GM23338 (cell line): Measurements from ENCODE around the gene DZIP1. TPM values are rescaled to one million over a fixed set of nuclear protein-coding genes. Genes with fewer than 3 reads are reported as not detected.

Experiments
- ATAC-seq: fragments of 200-7000 bp; cut with Tn5 transposase; 3 replicates; pipeline ENCODE4 v1.9.1; 2020
- DNase-seq: peaks from one replicate; pipeline ENCODE4 v3.0.0-alpha.2; 2015; ENCODE audit warnings: low spot score
- H2AFZ ChIP-seq: fragments of 200-600 bp; sonication (generic); 2 replicates; pipeline ENCODE4 v1.8.0; 2016; ENCODE audit warnings: antibody characterized with exemption, mild to moderate bottlenecking, moderate library complexity
- H3F3A ChIP-seq: fragments of 200-600 bp; sonication (generic); replicated peaks from 2 replicates; pipeline ENCODE4 v1.8.0; 2017; ENCODE audit warnings: antibody characterized with exemption, mixed run types, low read depth
- H3K27ac ChIP-seq: fragments of 200-600 bp; sonication (generic); 2 replicates; pipeline ENCODE4 v1.6.1; 2016; ENCODE audit warnings: low read depth
- H3K27me3 ChIP-seq: fragments of 200-600 bp; sonication (generic); 2 replicates; pipeline ENCODE4 v1.8.0; 2016; ENCODE audit warnings: mild to moderate bottlenecking, mixed run types, moderate library complexity; ENCODE audit not compliant: insufficient read depth
- H3K36me3 ChIP-seq: fragments of 200-600 bp; sonication (generic); 2 replicates; pipeline ENCODE4 v1.8.0; 2016; ENCODE audit warnings: mild to moderate bottlenecking; ENCODE audit not compliant: insufficient read depth
- H3K4me1 ChIP-seq: fragments of 200-600 bp; sonication (generic); 2 replicates; pipeline ENCODE4 v1.8.0; 2016; ENCODE audit warnings: mild to moderate bottlenecking, moderate library complexity; ENCODE audit not compliant: insufficient read depth
- H3K4me2 ChIP-seq: fragments of 200-600 bp; sonication (generic); 2 replicates; pipeline ENCODE4 v1.7.1; 2017; ENCODE audit warnings: mixed run types
- H3K4me3 ChIP-seq: fragments of 200-600 bp; sonication (generic); 2 replicates; pipeline ENCODE4 v1.6.1; 2016; ENCODE audit warnings: mixed run types
- H3K79me2 ChIP-seq: fragments of 200-600 bp; sonication (generic); replicated peaks from 2 replicates; pipeline ENCODE4 v1.8.0; 2017; ENCODE audit warnings: mild to moderate bottlenecking; ENCODE audit not compliant: insufficient read depth
- H3K9me2 ChIP-seq: fragments of 200-600 bp; sonication (generic); 2 replicates; pipeline ENCODE4 v1.8.0; 2017; ENCODE audit not compliant: insufficient read depth
- H4K20me1 ChIP-seq: fragments of 200-600 bp; sonication (generic); replicated peaks from 2 replicates; pipeline ENCODE4 v1.8.0; 2017; ENCODE audit warnings: mild to moderate bottlenecking; ENCODE audit not compliant: insufficient read depth
- H3K27ac Mint-ChIP-seq: 2 replicates; pipeline ENCODE4 v1.8.0; 2020; ENCODE audit warnings: inconsistent platforms, mild to moderate bottlenecking, moderate library complexity, mixed read lengths
- H3K27me3 Mint-ChIP-seq: 3 replicates; pipeline ENCODE4 v1.8.0; 2022; ENCODE audit warnings: low read depth, mild to moderate bottlenecking, moderate library complexity, mixed read lengths, inconsistent platforms; ENCODE audit not compliant: insufficient read depth, poor library complexity
- H3K36me3 Mint-ChIP-seq: 3 replicates; pipeline ENCODE4 v1.8.0; 2021; ENCODE audit warnings: low read depth, mild to moderate bottlenecking, inconsistent platforms, moderate library complexity, mixed read lengths
- H3K4me1 Mint-ChIP-seq: 3 replicates; pipeline ENCODE4 v1.8.0; 2020; ENCODE audit warnings: mild to moderate bottlenecking, inconsistent platforms, mixed read lengths
- H3K4me3 Mint-ChIP-seq: 3 replicates; pipeline ENCODE4 v1.8.0; 2021; ENCODE audit warnings: moderate library complexity, mild to moderate bottlenecking, inconsistent platforms, mixed read lengths
- H3K9me3 Mint-ChIP-seq: 3 replicates; pipeline ENCODE4 v1.8.0; 2020; ENCODE audit warnings: moderate library complexity, mild to moderate bottlenecking, inconsistent platforms, mixed read lengths
- CREB1 ChIP-seq: fragments of 250-450 bp; sonication (Bioruptor Pico); IDR thresholded peaks from 2 replicates; pipeline ENCODE4 v1.5.0; 2020; ENCODE audit warnings: low read depth, mild to moderate bottlenecking, moderate library complexity
- EZH2 ChIP-seq: fragments of 200-600 bp; sonication (generic); IDR thresholded peaks from one replicate; pipeline ENCODE4 v1.8.0; 2017; ENCODE audit warnings: antibody characterized with exemption, mild to moderate bottlenecking, low read depth; ENCODE audit not compliant: unreplicated experiment
- EZH2phosphoT487 ChIP-seq: fragments of 200-600 bp; sonication (generic); IDR thresholded peaks from one replicate; pipeline ENCODE4 v1.8.1; 2018; ENCODE audit warnings: antibody characterized with exemption; ENCODE audit not compliant: unreplicated experiment
- JUNB ChIP-seq: IDR thresholded peaks from one replicate; pipeline ENCODE4 v1.6.1; 2016; ENCODE audit warnings: antibody characterized with exemption; ENCODE audit not compliant: unreplicated experiment
- NANOG ChIP-seq: IDR thresholded peaks from 2 replicates; pipeline ENCODE4 v1.6.1; 2016; ENCODE audit warnings: antibody characterized with exemption, borderline replicate concordance
- POLR2AphosphoS5 ChIP-seq: IDR thresholded peaks from 2 replicates; pipeline ENCODE4 v1.6.1; 2016; ENCODE audit warnings: antibody characterized with exemption, low read depth
- STAT1 ChIP-seq: IDR thresholded peaks from one replicate; pipeline ENCODE4 v1.6.1; 2016; ENCODE audit warnings: antibody characterized with exemption; ENCODE audit not compliant: unreplicated experiment
- ZNF114 ChIP-seq: fragments of 250-450 bp; sonication (Bioruptor Pico); IDR thresholded peaks from 2 replicates; pipeline ENCODE4 v1.5.0; 2020; ENCODE audit warnings: mild to moderate bottlenecking, moderate library complexity
- ZNF331 ChIP-seq: fragments of 250-450 bp; sonication (Bioruptor Pico); IDR thresholded peaks from 2 replicates; pipeline ENCODE4 v1.5.0; 2020; ENCODE audit warnings: low read depth, mild to moderate bottlenecking, moderate library complexity
- polyA plus RNA-seq: library from polyadenylated mRNA; unstranded; fragments of >200 nt; fragmentation: Nextera tagmentation; extraction: Ambion mirVana; gene quantifications from 2 replicates; pipeline ENCODE4 v1.2.1, GENCODE V29; 2016
- total RNA-seq: library from RNA; depleted of rRNA; stranded (reverse); fragments of >200 nt; shearing (Covaris generic); gene quantifications from 2 replicates; pipeline ENCODE4 v1.2.3, GENCODE V29; 2014
- TF ChIP-seq, protein P1 (sequence below), 2 experiments: fragments of 200-600 bp in 1 of 2; sonication (generic) in 1 of 2; conservative IDR thresholded peaks; 2 replicates each; pipeline versions ENCODE4 v1.5.1 to v1.6.1; 2016 to 2017; ENCODE audit warnings: antibody characterized with exemption in 2 of 2, low read depth in 2 of 2, mild to moderate bottlenecking in 2 of 2, moderate library complexity in 1 of 2
- TF ChIP-seq, protein P2 (sequence below): IDR thresholded peaks from 2 replicates; pipeline ENCODE4 v1.6.1; 2016; ENCODE audit warnings: antibody characterized with exemption
- TF ChIP-seq, protein P3 (sequence below): IDR thresholded peaks from one replicate; pipeline ENCODE4 v1.6.1; 2018; ENCODE audit warnings: antibody characterized with exemption; ENCODE audit not compliant: unreplicated experiment
- TF ChIP-seq, protein P4 (sequence below): fragments of 250-450 bp; sonication (Bioruptor Pico); IDR thresholded peaks from 2 replicates; pipeline ENCODE4 v1.5.0; 2020; ENCODE audit warnings: mild to moderate bottlenecking, moderate library complexity

Gene DZIP1
- total and polyA plus RNA-seq, 2 experiments from 2014 or later = 10.6 to 24.2 TPM

GRCh38 chr13:95604556-95604915 is 40.0 kb downstream of the DZIP1 start:
- H3K27me3 Mint-ChIP-seq = peaks cover 3% of the 10 kb centered on the region
- Histone ChIP-seq H3K9me2 (no peaks in the 10 kb centered on the region), H3K27me3 (no peaks in the 10 kb centered on the region), H3K4me2 (no peak overlapping the region), H3K36me3 (no peaks in the 10 kb centered on the region; the same call in 1 of the 2 replicates), H2AFZ (no peak overlapping the region), H3F3A (no peaks in the 10 kb centered on the region), H4K20me1 (no peaks in the 10 kb centered on the region; the same call in 1 of the 2 replicates), H3K4me1 (no peaks in the 10 kb centered on the region), H3K27ac (no peak overlapping the region), H3K4me3 (no peak overlapping the region), H3K79me2 (no peaks in the 10 kb centered on the region)
- DNase-seq = no peak
- ATAC-seq = no peak
- TF ChIP-seq STAT1 = no peak
- TF ChIP-seq JUNB = no peak
- TF ChIP-seq NANOG = no peak
- TF ChIP-seq EZH2phosphoT487 = no peak
- TF ChIP-seq, protein P1, sequence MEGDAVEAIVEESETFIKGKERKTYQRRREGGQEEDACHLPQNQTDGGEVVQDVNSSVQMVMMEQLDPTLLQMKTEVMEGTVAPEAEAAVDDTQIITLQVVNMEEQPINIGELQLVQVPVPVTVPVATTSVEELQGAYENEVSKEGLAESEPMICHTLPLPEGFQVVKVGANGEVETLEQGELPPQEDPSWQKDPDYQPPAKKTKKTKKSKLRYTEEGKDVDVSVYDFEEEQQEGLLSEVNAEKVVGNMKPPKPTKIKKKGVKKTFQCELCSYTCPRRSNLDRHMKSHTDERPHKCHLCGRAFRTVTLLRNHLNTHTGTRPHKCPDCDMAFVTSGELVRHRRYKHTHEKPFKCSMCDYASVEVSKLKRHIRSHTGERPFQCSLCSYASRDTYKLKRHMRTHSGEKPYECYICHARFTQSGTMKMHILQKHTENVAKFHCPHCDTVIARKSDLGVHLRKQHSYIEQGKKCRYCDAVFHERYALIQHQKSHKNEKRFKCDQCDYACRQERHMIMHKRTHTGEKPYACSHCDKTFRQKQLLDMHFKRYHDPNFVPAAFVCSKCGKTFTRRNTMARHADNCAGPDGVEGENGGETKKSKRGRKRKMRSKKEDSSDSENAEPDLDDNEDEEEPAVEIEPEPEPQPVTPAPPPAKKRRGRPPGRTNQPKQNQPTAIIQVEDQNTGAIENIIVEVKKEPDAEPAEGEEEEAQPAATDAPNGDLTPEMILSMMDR (conservative IDR thresholded peaks at IDR 0.05; ENCODE audit: low read depth in 2 of 2) = no peak
- TF ChIP-seq, protein P2, sequence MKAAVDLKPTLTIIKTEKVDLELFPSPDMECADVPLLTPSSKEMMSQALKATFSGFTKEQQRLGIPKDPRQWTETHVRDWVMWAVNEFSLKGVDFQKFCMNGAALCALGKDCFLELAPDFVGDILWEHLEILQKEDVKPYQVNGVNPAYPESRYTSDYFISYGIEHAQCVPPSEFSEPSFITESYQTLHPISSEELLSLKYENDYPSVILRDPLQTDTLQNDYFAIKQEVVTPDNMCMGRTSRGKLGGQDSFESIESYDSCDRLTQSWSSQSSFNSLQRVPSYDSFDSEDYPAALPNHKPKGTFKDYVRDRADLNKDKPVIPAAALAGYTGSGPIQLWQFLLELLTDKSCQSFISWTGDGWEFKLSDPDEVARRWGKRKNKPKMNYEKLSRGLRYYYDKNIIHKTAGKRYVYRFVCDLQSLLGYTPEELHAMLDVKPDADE = no peak
- TF ChIP-seq EZH2 = no peak
- TF ChIP-seq, protein P3, sequence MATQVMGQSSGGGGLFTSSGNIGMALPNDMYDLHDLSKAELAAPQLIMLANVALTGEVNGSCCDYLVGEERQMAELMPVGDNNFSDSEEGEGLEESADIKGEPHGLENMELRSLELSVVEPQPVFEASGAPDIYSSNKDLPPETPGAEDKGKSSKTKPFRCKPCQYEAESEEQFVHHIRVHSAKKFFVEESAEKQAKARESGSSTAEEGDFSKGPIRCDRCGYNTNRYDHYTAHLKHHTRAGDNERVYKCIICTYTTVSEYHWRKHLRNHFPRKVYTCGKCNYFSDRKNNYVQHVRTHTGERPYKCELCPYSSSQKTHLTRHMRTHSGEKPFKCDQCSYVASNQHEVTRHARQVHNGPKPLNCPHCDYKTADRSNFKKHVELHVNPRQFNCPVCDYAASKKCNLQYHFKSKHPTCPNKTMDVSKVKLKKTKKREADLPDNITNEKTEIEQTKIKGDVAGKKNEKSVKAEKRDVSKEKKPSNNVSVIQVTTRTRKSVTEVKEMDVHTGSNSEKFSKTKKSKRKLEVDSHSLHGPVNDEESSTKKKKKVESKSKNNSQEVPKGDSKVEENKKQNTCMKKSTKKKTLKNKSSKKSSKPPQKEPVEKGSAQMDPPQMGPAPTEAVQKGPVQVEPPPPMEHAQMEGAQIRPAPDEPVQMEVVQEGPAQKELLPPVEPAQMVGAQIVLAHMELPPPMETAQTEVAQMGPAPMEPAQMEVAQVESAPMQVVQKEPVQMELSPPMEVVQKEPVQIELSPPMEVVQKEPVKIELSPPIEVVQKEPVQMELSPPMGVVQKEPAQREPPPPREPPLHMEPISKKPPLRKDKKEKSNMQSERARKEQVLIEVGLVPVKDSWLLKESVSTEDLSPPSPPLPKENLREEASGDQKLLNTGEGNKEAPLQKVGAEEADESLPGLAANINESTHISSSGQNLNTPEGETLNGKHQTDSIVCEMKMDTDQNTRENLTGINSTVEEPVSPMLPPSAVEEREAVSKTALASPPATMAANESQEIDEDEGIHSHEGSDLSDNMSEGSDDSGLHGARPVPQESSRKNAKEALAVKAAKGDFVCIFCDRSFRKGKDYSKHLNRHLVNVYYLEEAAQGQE = no peak
- TF ChIP-seq, protein P4, sequence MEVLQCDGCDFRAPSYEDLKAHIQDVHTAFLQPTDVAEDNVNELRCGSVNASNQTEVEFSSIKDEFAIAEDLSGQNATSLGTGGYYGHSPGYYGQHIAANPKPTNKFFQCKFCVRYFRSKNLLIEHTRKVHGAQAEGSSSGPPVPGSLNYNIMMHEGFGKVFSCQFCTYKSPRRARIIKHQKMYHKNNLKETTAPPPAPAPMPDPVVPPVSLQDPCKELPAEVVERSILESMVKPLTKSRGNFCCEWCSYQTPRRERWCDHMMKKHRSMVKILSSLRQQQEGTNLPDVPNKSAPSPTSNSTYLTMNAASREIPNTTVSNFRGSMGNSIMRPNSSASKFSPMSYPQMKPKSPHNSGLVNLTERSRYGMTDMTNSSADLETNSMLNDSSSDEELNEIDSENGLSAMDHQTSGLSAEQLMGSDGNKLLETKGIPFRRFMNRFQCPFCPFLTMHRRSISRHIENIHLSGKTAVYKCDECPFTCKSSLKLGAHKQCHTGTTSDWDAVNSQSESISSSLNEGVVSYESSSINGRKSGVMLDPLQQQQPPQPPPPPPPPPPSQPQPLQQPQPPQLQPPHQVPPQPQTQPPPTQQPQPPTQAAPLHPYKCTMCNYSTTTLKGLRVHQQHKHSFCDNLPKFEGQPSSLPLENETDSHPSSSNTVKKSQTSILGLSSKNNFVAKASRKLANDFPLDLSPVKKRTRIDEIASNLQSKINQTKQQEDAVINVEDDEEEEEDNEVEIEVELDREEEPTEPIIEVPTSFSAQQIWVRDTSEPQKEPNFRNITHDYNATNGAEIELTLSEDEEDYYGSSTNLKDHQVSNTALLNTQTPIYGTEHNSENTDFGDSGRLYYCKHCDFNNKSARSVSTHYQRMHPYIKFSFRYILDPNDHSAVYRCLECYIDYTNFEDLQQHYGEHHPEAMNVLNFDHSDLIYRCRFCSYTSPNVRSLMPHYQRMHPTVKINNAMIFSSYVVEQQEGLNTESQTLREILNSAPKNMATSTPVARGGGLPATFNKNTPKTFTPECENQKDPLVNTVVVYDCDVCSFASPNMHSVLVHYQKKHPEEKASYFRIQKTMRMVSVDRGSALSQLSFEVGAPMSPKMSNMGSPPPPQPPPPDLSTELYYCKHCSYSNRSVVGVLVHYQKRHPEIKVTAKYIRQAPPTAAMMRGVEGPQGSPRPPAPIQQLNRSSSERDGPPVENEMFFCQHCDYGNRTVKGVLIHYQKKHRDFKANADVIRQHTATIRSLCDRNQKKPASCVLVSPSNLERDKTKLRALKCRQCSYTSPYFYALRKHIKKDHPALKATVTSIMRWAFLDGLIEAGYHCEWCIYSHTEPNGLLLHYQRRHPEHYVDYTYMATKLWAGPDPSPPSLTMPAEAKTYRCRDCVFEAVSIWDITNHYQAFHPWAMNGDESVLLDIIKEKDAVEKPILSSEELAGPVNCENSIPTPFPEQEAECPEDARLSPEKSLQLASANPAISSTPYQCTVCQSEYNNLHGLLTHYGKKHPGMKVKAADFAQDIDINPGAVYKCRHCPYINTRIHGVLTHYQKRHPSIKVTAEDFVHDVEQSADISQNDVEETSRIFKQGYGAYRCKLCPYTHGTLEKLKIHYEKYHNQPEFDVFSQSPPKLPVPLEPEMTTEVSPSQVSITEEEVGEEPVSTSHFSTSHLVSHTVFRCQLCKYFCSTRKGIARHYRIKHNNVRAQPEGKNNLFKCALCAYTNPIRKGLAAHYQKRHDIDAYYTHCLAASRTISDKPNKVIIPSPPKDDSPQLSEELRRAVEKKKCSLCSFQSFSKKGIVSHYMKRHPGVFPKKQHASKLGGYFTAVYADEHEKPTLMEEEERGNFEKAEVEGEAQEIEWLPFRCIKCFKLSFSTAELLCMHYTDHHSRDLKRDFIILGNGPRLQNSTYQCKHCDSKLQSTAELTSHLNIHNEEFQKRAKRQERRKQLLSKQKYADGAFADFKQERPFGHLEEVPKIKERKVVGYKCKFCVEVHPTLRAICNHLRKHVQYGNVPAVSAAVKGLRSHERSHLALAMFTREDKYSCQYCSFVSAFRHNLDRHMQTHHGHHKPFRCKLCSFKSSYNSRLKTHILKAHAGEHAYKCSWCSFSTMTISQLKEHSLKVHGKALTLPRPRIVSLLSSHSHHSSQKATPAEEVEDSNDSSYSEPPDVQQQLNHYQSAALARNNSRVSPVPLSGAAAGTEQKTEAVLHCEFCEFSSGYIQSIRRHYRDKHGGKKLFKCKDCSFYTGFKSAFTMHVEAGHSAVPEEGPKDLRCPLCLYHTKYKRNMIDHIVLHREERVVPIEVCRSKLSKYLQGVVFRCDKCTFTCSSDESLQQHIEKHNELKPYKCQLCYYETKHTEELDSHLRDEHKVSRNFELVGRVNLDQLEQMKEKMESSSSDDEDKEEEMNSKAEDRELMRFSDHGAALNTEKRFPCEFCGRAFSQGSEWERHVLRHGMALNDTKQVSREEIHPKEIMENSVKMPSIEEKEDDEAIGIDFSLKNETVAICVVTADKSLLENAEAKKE (CRISPR knock-in tag) = no peak
- TF ChIP-seq ZNF331 = no peak
- TF ChIP-seq POLR2AphosphoS5 = no peak
- no peak for TF ChIP-seq ZNF114 (CRISPR knock-in tag)
- no peak for TF ChIP-seq CREB1 (CRISPR knock-in tag)
- no peak overlapping the region for H3K4me3 Mint-ChIP-seq
- no peaks in the 10 kb centered on the region for H3K4me1 Mint-ChIP-seq
- peaks cover 15% of the 10 kb centered on the region for H3K36me3 Mint-ChIP-seq
- 0 out of 2 replicates have a peak overlapping the region, but pooled peaks have one; percentile 19 for H3K27ac Mint-ChIP-seq
- no peaks in the 10 kb centered on the region; the same call in 2 of the 3 replicates for H3K9me3 Mint-ChIP-seq
